Measurements from ENCODE around the gene NUBPL. TPM values are rescaled to one million over a fixed set of nuclear protein-coding genes. Genes with fewer than 3 reads are reported as not detected.

Gene NUBPL
- polyA plus RNA-seq, 2 of the 4 experiments (the other 2 are of a cell fraction), result 7.6 to 14.1 TPM

GRCh38 chr14:31727797-31728196 is 166.6 kb downstream of the NUBPL start:
- no peaks in the 10 kb centered on the region for H3K4me1 ChIP-seq
- FAIRE-seq (no peak), ATAC-seq (no peak), DNase-seq (ENCODE audit: low read depth in 1 of 2, low spot score in 1 of 2) (no peak)
- H3K4me3 ChIP-seq, result no peak overlapping the region
- no peak for TF ChIP-seq NPAS2 (CRISPR knock-in tag; IDR thresholded peaks at IDR 0.05; ENCODE audit: borderline replicate concordance)
- TF ChIP-seq EHF (CRISPR knock-in tag; IDR thresholded peaks at IDR 0.05), result no peak
- no peak for TF ChIP-seq FOSB (CRISPR knock-in tag; IDR thresholded peaks at IDR 0.05)
- TF ChIP-seq E2F6 (IDR thresholded peaks at IDR 0.05; ENCODE audit: borderline replicate concordance, low read depth), result no peak
- TF ChIP-seq HOXA7 (CRISPR knock-in tag; IDR thresholded peaks at IDR 0.05), result no peak
- no peak for TF ChIP-seq CBX8 (IDR thresholded peaks at IDR 0.05)
- TF ChIP-seq POLR2AphosphoS2 (conservative IDR thresholded peaks at IDR 0.05; ENCODE audit: low read length), result no peak
- no peak for TF ChIP-seq KDM1A (IDR thresholded peaks at IDR 0.05; ENCODE audit: low read depth)
- TF ChIP-seq ZC3H11A (IDR thresholded peaks at IDR 0.05), result no peak
- no peak for TF ChIP-seq POLR2A (IDR thresholded peaks at IDR 0.05; ENCODE audit: low read length)
- no peak for TF ChIP-seq NFE2L2 (conservative IDR thresholded peaks at IDR 0.05; ENCODE audit: low read length)
- no peak for TF ChIP-seq ELK1 (IDR thresholded peaks at IDR 0.05; ENCODE audit: low read depth, low read length)
- no peak for TF ChIP-seq PHF8 (IDR thresholded peaks at IDR 0.05; ENCODE audit: borderline replicate concordance, low read depth)
- TF ChIP-seq RNF2 (IDR thresholded peaks at IDR 0.05; ENCODE audit: borderline replicate concordance, low read depth), result no peak
- TF ChIP-seq ZNF302 (CRISPR knock-in tag; IDR thresholded peaks at IDR 0.05), result no peak
- TF ChIP-seq TFCP2L1 (CRISPR knock-in tag; IDR thresholded peaks at IDR 0.05), result no peak
- TF ChIP-seq PBX3 (IDR thresholded peaks at IDR 0.05), result no peak
- TF ChIP-seq FOSL2 (IDR thresholded peaks at IDR 0.05), result no peak
- TF ChIP-seq FOSL2 (CRISPR knock-in tag; IDR thresholded peaks at IDR 0.05), result no peak
- no peak overlapping the region for H3K27ac ChIP-seq
- POLR2A ChIA-PET, result no interaction called here
- CTCF ChIA-PET, result no interaction called here
- peaks cover 4% of the 10 kb centered on the region; the same call in 1 of the 3 replicates for H3K9me3 ChIP-seq
- H3K4me2 ChIP-seq, result no peak overlapping the region

- Histone ChIP-seq H3K27ac (no peak overlapping the region), H3K4me1 (no peaks in the 10 kb centered on the region), H3K4me2 (no peak overlapping the region), H3K4me3 (no peak overlapping the region), H3K9me3 (peaks cover 3% of the 10 kb centered on the region; the same call in 1 of the 3 replicates)
- no peak for DNase-seq (ENCODE audit: low read depth in 1 of 2, low spot score in 1 of 2)
- no peak for TF ChIP-seq POLR2AphosphoS2 (conservative IDR thresholded peaks at IDR 0.05; ENCODE audit: low read length)
- TF ChIP-seq EHMT2 (IDR thresholded peaks at IDR 0.05; ENCODE audit: low read depth), result no peak
- TF ChIP-seq MAFK (IDR thresholded peaks at IDR 0.05; ENCODE audit: partially characterized antibody), result no peak
- no peak for TF ChIP-seq ZNF302 (CRISPR knock-in tag; IDR thresholded peaks at IDR 0.05)
- TF ChIP-seq PHF8 (IDR thresholded peaks at IDR 0.05; ENCODE audit: borderline replicate concordance, low read depth), result no peak
- no peak for TF ChIP-seq KDM5A (IDR thresholded peaks at IDR 0.05)
- no peak for TF ChIP-seq SMC3 (IDR thresholded peaks at IDR 0.05)
- TF ChIP-seq RCOR1 (IDR thresholded peaks at IDR 0.05; ENCODE audit: low read depth, low read length), result no peak
- no peak for TF ChIP-seq EP300 (IDR thresholded peaks at IDR 0.05)
- no peak for TF ChIP-seq CBX8 (IDR thresholded peaks at IDR 0.05)
- TF ChIP-seq BHLHE40 (IDR thresholded peaks at IDR 0.05; ENCODE audit: low read depth, low read length), result no peak
- no peak for TF ChIP-seq JUNB (IDR thresholded peaks at IDR 0.05)
- TF ChIP-seq NFE2L2 (conservative IDR thresholded peaks at IDR 0.05; ENCODE audit: low read length), result no peak
- TF ChIP-seq ATOH8 (CRISPR knock-in tag; IDR thresholded peaks at IDR 0.05; ENCODE audit: low read depth), result no peak
- no peak for TF ChIP-seq CBX2 (IDR thresholded peaks at IDR 0.05; ENCODE audit: borderline replicate concordance, low read depth)
- no peak for TF ChIP-seq HOXA7 (CRISPR knock-in tag; IDR thresholded peaks at IDR 0.05)
- no peak for TF ChIP-seq FOSL2 (IDR thresholded peaks at IDR 0.05)
- TF ChIP-seq FOSL2 (CRISPR knock-in tag; IDR thresholded peaks at IDR 0.05), result no peak
- POLR2A ChIA-PET, result no interaction called here
- no peak for ATAC-seq
- 23% methylated on average over 1 of the region's 1 CpG for WGBS (ENCODE audit: missing lambda C conversion rate)
- CTCF ChIA-PET, result no interaction called here
- FAIRE-seq, result no peak
Measured at GRCh38 chr14:31740688-31741087, 179.5 kb downstream of the NUBPL start.

Data from A549 (cell line).